HAP-1 (cell line): ENCODE measurements around the gene PKD2L1.
"Not testable (repeated sequence)": the region's sequence is repeated elsewhere in the genome, so short reads cannot be mapped to it uniquely, and the experiment has no call there.

Experiments used
- DNase-seq, 2 experiments: peaks; one replicate each; pipeline ENCODE4 v3.0.0-alpha.2; 2016 to 2020; ENCODE audit warnings: low spot score in 2 of 2
- H3K27me3 ChIP-seq: fragments of 250-450 bp; sonication (Bioruptor Pico); 2 replicates; pipeline ENCODE4 v1.5.1; 2020; ENCODE audit warnings: low read depth, mild to moderate bottlenecking, moderate library complexity
- H3K36me3 ChIP-seq: fragments of 250-450 bp; sonication (Bioruptor Pico); replicated peaks from 2 replicates; pipeline ENCODE4 v1.5.1; 2020; ENCODE audit warnings: mild to moderate bottlenecking
- H3K4me1 ChIP-seq: fragments of 250-450 bp; sonication (Bioruptor Pico); 2 replicates; pipeline ENCODE4 v1.5.1; 2020; ENCODE audit warnings: mild to moderate bottlenecking
- H3K4me3 ChIP-seq: fragments of 250-450 bp; sonication (Bioruptor Pico); 2 replicates; pipeline ENCODE4 v1.5.1; 2020; ENCODE audit warnings: mild to moderate bottlenecking, moderate library complexity
- H3K9me3 ChIP-seq: fragments of 250-450 bp; sonication (Bioruptor Pico); 2 replicates; pipeline ENCODE4 v1.5.1; 2020; ENCODE audit warnings: mild to moderate bottlenecking, moderate library complexity
- in situ Hi-C: fragments of 300-500 bp; cut with MboI; formaldehyde crosslinking; loops from 3 replicates; pipeline ENCODE4 v1.14.3; 2020; ENCODE audit warnings: low sequenced_read_pairs, inconsistent platforms, mixed read lengths

Gene PKD2L1

DNA sequence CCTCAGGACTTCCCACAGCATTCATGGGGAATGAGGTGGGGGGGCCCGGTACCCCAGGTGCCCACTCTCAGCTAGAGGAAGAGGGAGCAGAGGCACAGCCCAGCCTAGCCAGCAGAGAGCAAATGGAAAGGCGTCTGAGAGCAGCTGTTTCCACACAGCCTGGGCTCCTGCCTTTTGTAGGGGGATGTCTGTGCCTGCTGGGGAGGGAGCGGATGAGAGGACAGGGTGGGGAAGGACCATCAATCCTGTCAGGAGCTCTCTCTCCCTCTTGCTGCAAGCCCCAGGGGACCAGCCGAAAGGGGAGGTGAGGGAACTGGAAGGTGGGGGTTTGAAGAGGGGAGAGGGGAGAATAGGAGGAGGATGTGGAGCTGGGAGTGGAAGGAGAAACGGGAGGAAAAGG, at the start of gene PKD2L1:
Gene PKD2L1 (minus strand): TSS at position 150 of the 400 bp plus-strand sequence. CDS start 125 bp downstream, at position 25.
- no peak within 1 kb of the TSS for H3K4me3 ChIP-seq
- H3K27me3 ChIP-seq = peaks cover 30% of the 10 kb centered on the region
- no peaks in the 10 kb centered on the region for H3K9me3 ChIP-seq
- H3K36me3 ChIP-seq = no peaks in the 10 kb centered on the region
- no peaks in the 10 kb centered on the region for H3K4me1 ChIP-seq
- DNase-seq = no peak
- in situ Hi-C loops = no loop called here

DNA sequence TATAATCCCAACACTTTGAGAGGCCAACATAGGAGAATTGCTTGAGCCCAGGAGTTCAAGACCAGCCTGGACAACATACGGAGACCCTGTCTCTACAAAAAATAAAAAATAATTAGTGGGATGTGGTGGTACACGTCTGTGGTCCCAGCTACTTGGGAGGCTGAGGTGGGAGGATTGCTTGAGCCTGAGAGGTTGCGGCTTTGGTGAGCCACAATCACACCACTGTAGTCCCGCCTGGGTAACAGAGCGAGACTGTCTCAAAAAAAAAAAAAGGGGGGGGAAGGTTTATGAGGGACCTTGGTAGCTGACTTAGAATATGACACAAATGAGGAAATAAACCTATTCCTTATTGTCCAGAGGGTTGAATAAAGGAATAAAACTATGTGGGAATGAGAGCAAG, 47.8 kb upstream of the PKD2L1 start:
- Histone ChIP-seq H3K9me3 (no peaks in the 10 kb centered on the region), H3K36me3 (peaks cover 17% of the 10 kb centered on the region), H3K27me3 (no peaks in the 10 kb centered on the region), H3K4me1 (peaks cover 15% of the 10 kb centered on the region), H3K4me3 (no peak overlapping the region)
- no peak for DNase-seq
- in situ Hi-C loops = no loop called here

DNA sequence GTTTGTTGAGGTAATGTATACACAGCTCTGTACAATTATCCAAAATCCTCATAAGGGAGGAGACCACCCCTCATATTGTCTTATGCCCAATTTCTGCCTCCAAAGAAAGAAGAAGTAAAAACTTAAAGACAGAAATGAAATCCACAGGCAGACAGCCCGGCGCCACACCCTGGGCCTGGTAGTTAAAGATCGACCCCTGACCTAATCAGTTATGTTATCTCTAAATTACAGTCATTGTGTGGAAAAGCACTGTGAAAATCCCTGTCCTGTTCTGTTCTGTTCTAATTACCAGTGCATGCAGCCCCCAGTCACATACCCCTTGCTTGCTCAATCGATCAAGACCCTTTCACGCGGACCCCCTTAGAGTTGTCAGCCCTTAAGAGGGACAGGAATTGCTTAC, 46.6 kb upstream of the PKD2L1 start:
- H3K9me3 ChIP-seq, H3K4me3 ChIP-seq, H3K36me3 ChIP-seq, DNase-seq, in situ Hi-C loops, H3K27me3 ChIP-seq: not testable (repeated sequence)
- H3K4me1 ChIP-seq = peaks cover 21% of the 10 kb centered on the region

GRCh38 chr10:100374677-100375353, 44.8 kb upstream of the PKD2L1 start:
- H3K36me3 ChIP-seq, DNase-seq, in situ Hi-C loops, H3K27me3 ChIP-seq, H3K9me3 ChIP-seq: not testable (repeated sequence)
- peak overlapping the region; percentile 56 for H3K4me3 ChIP-seq
- H3K4me1 ChIP-seq = peaks cover 31% of the 10 kb centered on the region

DNA sequence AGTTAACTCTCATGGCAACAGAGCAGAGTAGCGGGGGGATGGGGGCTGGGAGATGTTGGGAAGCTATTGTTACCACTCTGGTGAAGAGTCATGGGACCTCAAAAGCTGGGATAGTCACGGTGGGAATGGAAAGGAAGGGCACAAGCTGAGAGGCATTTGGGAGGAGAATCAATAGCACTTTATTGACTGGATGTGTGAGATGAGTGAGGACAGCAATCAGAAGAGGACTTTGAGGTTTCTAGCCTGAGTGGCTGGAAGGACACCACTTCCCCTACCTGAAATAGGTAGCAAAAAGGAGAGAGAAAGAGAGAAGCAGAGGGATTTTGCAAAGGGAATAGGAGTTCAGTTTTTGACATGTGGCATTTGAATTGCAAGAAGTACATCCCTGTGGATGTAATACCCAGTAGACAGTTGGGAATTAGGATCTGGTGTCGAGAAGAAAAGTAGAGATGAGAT, 44.2 kb upstream of the PKD2L1 start:
- no peaks in the 10 kb centered on the region for H3K27me3 ChIP-seq

DNA sequence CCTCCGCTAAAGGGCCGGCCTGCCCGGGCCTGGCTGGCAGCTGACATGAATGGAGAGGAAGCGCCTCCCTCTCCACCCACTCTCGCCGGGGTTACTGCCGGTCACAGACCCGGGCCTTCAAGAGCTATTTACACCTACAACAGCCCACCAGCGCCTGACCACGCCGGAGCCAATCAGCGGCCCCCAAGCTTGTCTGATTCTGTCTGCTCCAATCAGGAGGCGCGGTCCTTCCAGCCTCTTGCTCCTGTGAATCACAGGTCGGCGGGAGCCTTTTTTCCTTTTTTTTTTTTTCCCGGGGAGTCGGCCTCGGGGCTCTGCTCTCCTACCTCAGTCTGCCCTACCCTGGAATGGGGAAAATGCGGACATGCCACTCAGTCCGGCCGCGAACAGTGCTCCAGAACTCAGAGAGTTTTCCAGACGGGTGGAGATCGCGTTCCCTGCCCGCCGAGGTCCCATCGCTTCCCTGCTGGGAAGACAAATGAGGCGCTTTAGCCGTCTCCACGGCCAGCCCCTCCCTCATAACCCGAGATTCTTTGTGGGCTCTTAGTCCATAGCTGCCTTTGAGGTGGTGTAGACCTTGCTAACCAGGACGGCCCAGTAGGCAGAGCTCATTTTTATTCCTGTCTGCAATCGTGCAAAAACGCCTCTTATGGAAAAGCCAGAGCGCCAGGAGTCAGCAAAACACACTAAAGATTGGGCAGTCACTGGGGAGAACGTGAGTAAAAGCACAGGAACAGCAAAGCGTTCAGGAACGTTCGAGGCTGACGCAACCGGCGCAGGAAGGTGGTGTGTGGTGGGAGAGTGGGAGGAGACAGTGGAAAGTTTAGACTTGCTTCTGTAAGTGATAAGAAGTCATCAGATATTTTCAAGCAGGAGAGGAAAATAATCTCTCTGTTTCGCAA, 43.5 kb upstream of the PKD2L1 start:
- in situ Hi-C loops = no loop called here
- no peaks in the 10 kb centered on the region; the same call in 1 of the 2 replicates for H3K36me3 ChIP-seq
- H3K27me3 ChIP-seq = no peaks in the 10 kb centered on the region
- DNase-seq = peak; percentile 96 to 98
- H3K9me3 ChIP-seq = no peaks in the 10 kb centered on the region
- H3K4me3 ChIP-seq = peak overlapping the region; percentile 56
- peaks cover 31% of the 10 kb centered on the region for H3K4me1 ChIP-seq

More for the DNA sequence above, 44.2 kb upstream of the PKD2L1 start:
- no peak for DNase-seq
- H3K9me3 ChIP-seq = no peaks in the 10 kb centered on the region
- H3K4me1 ChIP-seq = peaks cover 31% of the 10 kb centered on the region
- H3K4me3 ChIP-seq = peak overlapping the region; percentile 56
- H3K36me3 ChIP-seq = no peaks in the 10 kb centered on the region; the same call in 1 of the 2 replicates
- in situ Hi-C loops = no loop called here

DNA sequence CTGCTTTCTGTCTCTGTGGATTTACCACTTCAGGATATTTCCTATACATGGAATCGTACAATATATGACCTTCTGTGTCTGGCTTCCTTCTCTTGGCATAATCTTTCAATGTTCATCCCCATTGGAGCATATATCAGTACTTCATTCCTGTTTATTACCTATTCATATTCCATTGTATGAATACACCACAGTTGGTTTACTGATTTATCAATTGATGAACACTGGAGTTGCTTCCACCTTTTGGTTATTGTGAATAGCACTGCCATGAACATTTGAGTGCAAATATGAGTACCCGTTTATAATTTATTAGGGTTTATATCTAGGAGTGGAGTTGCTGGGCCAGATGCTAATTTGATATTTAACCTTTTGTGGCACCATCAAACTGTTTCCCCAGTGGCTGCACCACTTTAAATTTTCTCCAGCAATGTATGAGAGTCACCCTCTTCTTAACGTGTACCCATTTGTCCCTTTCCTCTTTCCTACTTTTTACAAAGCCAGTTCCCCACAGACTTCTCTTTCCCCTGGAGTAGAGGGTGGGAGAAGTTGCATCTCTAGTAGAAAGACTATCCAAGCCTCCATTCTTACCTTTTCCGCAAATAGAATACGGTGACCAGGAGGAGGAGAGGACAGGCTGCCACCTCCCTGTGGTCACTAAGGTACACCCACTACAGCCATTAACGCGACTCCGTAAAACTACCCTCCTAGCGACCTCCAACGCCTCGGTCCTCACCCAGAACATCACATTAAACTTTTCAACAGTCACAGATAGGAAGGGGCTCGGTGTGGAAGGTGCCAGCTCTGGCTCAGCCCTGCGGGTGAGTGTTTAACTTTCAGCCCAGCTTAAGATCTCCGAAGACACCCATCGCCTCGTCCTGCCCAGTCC, 42.6 kb upstream of the PKD2L1 start:
- H3K4me3 ChIP-seq = peak overlapping the region; percentile 56
- in situ Hi-C loops = no loop called here
- H3K36me3 ChIP-seq = no peaks in the 10 kb centered on the region; the same call in 1 of the 2 replicates
- H3K27me3 ChIP-seq = no peaks in the 10 kb centered on the region
- H3K9me3 ChIP-seq = no peaks in the 10 kb centered on the region
- H3K4me1 ChIP-seq = peaks cover 31% of the 10 kb centered on the region
- DNase-seq = no peak

DNA sequence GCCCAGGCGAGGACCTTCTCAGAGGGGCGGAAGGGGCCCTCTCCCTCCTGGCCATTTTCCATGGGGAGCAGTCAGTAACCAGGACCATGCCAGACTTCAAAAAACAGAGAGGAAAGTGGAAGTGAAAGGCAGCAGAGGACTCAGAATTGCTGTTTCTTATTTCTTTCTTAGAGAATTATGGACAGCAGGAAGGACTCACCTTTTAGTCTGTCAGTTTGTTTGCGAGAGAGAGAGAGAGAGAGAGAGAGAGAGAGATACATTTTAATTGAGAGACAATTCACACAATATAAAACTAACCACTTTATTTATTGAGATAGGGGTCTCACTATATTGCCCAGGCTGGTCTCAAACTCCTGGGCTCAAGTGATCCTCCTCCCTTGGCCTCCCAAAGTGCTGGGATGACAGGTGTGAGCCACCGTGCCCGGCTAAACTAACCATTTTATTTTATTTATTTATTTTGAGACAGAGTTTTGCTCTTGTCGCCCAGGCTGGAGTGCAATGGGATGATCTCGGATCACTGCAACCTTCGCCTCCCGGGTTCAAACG, 41.5 kb upstream of the PKD2L1 start:
- peaks cover 27% of the 10 kb centered on the region for H3K4me1 ChIP-seq
- in situ Hi-C loops = no loop called here

GRCh38 chr10:100370714-100371481, 40.9 kb upstream of the PKD2L1 start:
- H3K9me3 ChIP-seq = no peaks in the 10 kb centered on the region
- H3K4me3 ChIP-seq = no peak overlapping the region
- in situ Hi-C loops = no loop called here
- peak in 1 of 2 experiments; percentile 83 for DNase-seq
- H3K27me3 ChIP-seq = no peaks in the 10 kb centered on the region
- peaks cover 23% of the 10 kb centered on the region for H3K4me1 ChIP-seq
- no peaks in the 10 kb centered on the region for H3K36me3 ChIP-seq

More for the DNA sequence above, 41.5 kb upstream of the PKD2L1 start:
- no peaks in the 10 kb centered on the region for H3K27me3 ChIP-seq
- DNase-seq = no peak
- no peak overlapping the region for H3K4me3 ChIP-seq
- H3K9me3 ChIP-seq = no peaks in the 10 kb centered on the region
- H3K36me3 ChIP-seq = no peaks in the 10 kb centered on the region; the same call in 1 of the 2 replicates

DNA sequence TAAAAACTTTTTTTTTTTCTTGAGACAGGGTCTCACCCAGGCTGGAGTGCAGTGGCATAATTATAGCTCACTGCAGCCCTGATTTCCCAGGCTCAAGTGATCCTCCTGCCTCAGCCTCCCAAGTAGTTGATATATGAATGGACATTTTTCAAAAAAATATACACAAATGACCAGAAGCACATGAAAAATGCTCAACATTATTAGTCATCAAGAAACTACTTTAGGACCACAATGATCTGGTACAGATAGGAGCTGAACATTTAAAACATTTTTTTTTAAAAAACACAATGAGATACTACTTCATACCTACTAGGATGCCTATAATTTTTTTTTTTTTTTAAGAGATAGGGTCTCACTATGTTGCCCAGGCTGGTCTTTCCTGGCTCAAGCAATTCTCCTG, 38.7 kb upstream of the PKD2L1 start:
- in situ Hi-C loops = no loop called here
- H3K4me1 ChIP-seq = peaks cover 23% of the 10 kb centered on the region
- DNase-seq = no peak

GRCh38 chr10:100364735-100365391, 34.8 kb upstream of the PKD2L1 start:
- Histone ChIP-seq H3K9me3 (no peaks in the 10 kb centered on the region), H3K4me3 (no peak overlapping the region), H3K27me3 (no peaks in the 10 kb centered on the region), H3K4me1 (0 out of 2 replicates have a peak, but pooled peaks cover 5% of the 10 kb centered on the region), H3K36me3 (peaks cover 33% of the 10 kb centered on the region)
- DNase-seq = peak in 1 of 2 experiments; percentile 33
- in situ Hi-C loops = no loop called here

More for the DNA sequence above, 38.7 kb upstream of the PKD2L1 start:
- Histone ChIP-seq H3K4me3 (no peak overlapping the region), H3K27me3 (no peaks in the 10 kb centered on the region), H3K36me3 (peaks cover 1% of the 10 kb centered on the region; the same call in 1 of the 2 replicates), H3K9me3 (no peaks in the 10 kb centered on the region)

- Histone ChIP-seq H3K36me3 (peaks cover 40% of the 10 kb centered on the region), H3K27me3 (no peaks in the 10 kb centered on the region), H3K4me3 (no peak overlapping the region), H3K9me3 (no peaks in the 10 kb centered on the region), H3K4me1 (0 out of 2 replicates have a peak, but pooled peaks cover 5% of the 10 kb centered on the region)
- DNase-seq = no peak
- in situ Hi-C loops = no loop called here
Observed at GRCh38 chr10:100364175-100364574, 34.1 kb upstream of the PKD2L1 start.
